Activated CD4-positive, CD25-positive, alpha-beta regulatory T cell treated with anti-CD3 and anti-CD28 coated beads, Interleukin-2, amount 50 U/mL, for 72 hours (primary cell): ENCODE measurements around the gene GATAD2B.
"Not testable (repeated sequence)": the region's sequence is repeated elsewhere in the genome, so short reads cannot be mapped to it uniquely, and the experiment has no call there.

Experiments used
- DNase-seq: peaks from one replicate; pipeline ENCODE4 v3.0.0; 2021

Gene GATAD2B

DNA sequence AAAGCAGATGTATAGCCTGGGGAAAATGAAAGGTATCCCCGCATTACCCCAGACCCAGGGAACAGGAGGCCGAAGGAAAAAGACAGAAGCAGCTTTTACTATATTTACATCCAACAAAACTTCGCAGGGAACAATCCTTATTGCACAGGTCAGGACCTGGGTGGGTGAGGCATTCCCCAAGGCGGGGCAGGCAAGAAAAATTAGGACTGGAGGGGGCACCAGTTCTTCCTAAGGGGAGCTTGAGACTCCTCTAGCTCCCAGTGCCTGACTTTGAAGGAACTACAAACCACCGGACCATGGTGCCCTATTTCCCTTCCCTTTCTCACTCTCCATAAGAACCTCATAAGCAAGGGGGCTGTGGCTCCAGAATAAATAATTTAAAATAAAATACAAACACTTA is 6.7 kb upstream of the GATAD2B start:
- no peak for DNase-seq

DNA sequence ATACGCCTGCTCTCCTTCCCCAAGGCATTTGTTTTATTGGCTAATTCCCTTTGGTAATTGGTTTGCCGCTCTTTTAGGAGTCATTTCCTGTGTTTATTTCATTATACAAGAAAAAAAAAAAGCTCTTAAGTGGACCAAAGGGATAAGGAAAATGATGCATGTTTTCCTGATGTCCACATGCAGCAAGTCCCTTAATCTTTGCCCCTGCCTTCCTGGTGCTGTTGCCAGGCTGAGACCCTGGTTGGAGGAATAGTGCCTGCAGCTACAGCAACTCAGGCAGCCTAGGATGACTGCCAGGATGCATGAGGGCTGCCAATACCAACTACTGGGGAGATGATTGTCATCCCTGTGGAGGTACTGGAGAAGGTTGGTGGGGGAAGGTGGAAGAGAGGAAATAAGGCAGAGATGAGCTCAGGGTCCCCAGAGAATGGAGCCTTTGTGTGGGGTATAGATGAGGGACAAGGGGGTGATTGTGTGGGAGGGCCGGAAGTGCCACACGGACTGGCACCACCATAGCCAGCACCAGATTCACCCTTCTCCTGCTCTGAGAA is 6.1 kb upstream of the GATAD2B start:
- DNase-seq, result no peak

DNA sequence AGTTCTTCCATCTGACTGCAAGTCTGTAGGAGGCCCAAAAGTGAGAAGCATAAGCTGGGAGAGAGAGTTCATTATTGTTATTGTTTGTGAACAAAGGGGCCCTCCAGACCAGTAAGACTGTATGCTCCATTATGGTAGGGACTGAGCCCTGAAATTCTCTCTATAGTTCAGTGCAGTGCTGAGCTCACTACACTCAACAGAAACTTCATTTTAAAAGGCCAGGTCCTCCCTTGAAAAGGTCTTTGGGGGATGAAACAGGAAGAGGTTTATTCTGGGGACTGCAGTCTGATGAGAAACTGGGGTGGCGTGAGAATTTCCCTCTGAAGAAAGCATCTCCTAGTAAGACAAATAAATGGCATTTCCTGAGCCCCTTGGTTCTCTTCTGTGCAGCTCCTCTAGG is 5.5 kb upstream of the GATAD2B start:
- no peak for DNase-seq

DNA sequence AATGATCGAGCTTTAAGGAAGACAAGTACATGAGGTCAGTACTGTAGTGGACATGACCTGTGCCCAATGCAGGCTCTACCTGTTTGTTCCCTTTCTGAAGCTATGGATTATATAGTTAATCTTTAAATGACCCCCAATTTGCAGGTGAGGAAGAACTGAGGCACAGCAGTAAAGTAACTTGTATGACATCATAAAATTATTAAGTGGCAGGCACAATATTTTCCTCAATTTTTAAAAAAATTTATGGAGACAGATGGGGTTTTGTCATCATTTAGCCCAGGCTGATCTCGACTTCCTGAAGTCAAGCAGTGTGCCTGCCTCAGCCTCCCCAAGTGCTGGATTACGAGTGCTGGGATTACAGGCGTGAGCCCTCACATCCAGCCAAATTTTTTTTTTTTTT is 3.6 kb upstream of the GATAD2B start:
- DNase-seq, result no peak

DNA sequence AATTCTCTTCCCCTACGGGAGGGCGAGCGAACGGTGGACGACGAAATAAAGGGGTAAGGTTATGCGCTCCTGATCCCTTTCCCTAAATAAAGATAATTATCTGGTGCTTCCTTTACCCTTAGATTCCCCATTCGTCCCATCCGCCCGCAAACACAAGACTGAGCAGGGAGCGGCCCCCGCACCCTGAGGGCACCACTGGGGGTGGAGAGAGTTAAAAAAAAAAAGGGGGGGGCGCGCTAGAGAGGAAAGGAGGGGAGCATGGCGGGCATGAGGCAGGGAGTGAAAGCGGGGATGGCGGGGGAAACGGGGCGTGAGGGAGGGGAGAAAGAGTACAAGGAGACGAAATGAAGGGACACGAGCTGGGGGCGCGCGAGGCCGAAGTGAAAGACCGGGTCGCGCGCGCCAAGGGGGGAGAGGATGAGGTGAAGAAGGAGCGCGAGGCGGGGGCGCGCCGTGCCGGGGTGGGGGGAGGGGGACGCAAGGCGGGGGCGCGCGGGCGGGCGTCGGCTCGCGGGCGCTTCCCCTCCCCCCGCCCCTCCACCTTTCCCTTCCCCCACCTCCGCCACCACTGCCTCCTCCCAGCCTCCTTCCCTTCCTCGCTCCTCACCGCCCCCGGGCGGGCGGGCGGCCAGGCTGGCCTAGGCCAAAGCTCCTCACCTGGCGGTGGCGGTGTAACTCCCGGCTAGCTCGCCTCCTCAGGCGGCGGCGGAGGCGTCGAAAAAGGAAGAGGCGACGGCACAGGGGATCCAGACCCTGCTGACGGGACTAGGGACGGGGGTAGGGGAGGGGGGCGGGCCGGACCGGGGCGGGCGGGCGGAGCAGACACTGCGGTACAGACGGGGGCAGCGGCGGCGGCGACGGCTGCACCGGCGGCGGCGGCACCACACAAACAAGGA is 448 bp downstream of the GATAD2B start:
- no peak for DNase-seq

DNA sequence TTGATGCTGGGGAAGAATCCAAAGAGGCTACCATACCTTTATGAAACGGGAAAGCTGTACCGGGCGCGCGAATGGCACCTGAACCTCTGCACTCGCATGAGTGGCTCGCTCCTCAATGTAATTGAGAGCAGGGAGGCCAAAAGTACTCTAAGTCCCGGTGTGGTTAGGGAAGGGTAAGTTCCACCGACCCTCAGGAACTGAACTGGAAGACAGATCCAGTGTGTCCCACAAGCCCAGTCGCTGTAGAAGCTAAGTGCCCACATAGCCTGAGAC is 1.0 kb downstream of the GATAD2B start:
- DNase-seq, result no peak

DNA sequence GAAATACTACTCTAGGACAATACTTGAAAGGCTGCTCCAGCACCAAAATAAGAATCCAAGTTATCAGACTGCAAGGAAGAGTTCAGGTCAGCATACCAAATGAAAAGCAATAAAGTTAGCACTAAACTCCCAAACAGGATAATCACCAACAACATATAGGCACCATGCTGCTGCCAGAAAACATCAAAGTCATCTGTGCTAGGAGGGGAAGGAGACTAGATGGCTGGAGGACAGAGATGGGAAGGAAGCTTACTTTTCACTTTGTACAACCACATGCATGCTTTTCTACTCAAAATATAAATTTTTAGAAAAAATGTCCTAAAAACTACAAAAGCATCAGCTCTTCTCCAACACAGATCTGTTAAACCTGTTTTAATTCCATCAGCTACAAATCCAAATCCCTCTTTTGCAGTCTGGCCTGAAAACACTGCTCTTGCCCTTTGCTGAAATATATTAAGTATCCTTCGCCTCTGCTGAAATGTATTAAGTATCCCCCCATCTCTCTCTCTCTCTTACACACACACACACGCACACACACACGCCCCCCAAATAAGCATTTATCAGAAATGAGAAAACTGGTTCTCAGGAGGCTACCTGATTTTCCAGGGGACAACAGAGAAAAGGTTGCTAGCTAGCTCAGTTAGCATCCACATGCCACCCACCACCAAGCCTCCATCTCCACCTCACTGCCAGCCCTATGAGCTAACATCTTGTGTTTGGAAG is 1.5 kb downstream of the GATAD2B start:
- DNase-seq, result no peak

DNA sequence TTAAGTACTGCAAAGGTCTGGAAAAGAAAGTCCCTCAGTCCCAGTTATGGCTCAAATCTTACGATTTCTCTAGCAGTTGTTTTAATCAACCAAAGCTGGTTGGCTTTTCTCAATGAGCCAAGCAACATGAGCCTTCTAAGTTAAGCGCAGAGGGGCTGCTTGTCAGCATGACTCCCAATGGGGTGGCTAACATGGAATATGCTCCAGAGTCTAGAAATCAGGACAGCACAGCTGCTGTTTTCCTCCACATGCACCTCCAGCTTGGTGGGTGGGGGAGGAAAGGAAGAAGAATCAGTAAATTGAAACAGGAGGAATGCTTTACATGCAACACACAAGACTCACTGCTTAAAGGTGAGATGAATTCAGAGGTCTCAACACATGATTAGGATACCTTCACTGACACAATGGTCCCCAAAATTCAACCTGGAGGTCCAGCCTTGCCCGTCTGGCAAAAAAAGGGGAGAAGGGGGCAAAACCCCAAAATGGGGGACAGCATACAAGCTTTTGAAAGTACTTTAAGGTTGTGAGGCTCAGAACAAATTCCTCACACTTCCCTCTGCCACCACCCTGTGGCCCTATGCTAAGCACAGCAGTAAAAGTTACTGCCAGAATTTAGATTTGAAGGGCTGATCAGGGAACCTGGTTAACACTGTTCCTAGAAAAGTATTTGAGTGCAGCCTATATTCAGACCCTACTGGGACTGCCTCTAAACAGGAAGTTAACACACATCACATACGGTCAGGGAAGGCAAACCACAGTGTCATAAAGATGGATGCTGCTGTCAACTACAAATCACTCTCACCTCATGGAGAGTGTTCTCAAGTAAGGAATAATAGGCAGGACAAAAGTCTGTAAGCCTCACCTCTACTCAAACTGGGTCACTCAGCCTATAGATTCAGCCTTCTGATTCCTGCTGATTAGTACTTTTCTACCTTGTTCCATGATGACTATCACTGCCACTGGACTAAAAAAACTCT is 2.6 kb downstream of the GATAD2B start:
- DNase-seq, result no peak

DNA sequence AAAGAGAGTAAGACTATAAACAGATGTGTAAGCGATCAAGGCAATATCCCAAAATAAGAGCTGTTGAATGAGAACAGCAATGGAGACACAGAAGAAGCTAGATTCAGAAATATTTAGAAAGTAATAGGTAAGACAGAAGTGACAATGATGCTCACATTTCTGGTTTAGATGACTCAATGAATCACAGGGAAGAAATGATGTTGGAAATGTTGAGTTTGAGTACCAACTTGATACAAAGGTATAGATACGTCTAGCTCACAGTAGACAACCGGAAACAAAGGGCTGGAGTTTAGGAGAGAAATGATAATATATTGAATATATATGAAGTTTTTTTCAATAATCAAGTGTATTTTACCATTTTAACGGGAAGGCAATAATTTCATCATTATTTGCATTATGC is 6.5 kb downstream of the GATAD2B start:
- no peak for DNase-seq

DNA sequence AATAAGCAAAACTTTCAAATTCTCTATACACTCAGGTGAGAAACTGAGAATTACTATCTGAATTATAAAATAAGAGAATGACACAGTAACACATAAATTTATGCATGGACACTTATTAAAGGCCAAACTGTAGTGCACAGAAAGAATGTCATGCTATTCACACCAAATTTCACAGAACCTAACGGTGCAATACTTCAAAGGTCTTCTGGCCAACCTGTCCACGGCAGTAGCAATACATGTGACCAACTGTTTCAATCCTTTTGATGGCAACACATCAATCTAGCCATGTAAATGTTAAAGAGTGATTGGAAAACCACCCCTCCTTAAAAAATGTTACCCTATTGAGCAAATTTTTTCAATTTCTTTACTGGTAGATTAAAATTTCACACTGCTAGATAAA is 10.4 kb downstream of the GATAD2B start:
- no peak for DNase-seq

DNA sequence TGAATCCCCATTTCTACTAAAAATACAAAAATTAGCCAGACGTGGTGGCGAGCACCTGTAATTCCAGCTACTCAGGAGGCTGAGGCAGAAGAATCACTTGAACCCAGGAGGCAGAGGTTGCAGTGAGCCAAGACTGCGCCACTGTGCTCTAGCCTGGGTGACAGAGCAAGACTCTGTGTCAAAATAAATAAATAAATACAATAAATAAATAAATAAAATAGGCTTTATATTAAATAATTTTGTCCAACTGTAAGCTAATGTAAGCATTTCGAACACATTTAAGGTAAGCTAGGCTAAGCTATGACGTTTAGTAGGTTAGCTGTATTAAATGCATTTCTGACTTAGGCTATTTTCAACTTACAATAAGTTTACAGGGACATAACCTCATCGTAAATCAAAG is 12.2 kb downstream of the GATAD2B start:
- DNase-seq, result not testable (repeated sequence)

DNA sequence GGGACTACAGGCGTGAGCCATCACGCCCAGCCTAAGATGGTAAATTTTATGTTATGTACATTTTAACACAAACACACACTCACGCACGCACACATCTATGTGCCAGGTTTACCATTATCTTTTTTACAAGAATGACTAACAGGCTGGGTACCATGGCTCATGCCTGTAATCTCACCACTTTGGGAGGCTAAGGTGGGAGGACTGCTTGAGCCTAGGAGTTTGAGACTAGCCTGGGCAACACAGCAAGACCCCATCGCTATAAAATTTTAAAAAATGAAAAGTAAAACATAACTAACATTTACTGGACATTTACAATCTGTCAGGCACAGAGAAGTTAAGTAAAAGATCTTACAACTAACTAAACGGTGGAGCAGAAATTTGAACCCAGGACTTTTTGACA is 14.7 kb downstream of the GATAD2B start:
- no peak for DNase-seq

DNA sequence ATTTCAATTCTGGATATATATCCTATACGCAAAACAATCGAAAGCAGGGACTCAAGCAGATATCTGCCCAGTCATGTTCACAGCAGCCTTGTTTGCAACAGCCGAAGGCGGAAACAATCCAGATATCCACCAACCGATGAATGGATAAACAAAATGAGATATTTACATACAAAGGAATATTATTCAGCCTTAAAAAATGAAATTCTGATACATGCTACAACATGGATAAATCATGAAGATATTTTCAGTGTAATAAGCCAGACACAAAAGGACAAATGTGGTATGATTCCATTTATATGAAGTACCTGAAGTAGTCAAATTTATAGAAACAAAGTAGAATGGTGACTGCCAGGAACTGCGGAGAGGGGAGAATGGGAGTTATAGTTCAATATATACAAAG is 15.6 kb downstream of the GATAD2B start:
- DNase-seq, result no peak

DNA sequence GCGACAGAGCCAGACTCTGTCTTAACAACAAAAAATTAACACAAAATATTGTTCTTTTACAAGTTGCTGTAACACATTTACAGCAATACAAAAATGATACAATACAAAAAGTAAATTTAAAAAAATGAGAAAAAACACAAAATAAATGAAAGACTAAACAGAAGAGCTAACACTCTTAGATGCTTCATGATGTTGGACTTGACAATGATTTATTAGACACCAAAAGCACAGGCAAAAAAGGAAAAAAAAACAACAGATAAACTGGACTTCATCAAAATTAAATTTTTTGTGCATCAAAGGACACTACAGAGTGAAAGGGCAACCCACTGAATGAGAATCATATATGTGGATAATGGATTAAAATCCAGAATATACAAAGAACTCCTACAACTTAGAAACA is 16.4 kb downstream of the GATAD2B start:
- no peak for DNase-seq

DNA sequence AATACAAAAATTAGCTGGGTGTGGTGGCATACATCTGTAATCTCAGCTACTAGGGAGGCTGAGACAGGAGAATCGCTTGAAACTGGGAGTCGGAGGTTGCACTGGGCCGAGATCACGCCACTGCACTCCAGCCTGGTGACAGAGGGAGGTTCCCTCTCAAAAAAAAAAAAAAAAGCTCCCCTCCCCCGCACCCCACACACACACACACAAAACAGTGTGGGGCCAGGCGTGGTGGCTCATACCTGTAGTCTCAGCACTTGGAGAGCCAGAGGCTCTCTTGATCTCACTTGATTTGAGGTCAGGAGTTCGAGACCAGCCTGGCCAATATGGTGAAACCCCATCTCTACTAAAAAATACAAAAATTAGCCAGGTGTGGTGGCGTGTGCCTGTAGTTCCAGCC is 16.9 kb downstream of the GATAD2B start:
- not testable (repeated sequence) for DNase-seq

DNA sequence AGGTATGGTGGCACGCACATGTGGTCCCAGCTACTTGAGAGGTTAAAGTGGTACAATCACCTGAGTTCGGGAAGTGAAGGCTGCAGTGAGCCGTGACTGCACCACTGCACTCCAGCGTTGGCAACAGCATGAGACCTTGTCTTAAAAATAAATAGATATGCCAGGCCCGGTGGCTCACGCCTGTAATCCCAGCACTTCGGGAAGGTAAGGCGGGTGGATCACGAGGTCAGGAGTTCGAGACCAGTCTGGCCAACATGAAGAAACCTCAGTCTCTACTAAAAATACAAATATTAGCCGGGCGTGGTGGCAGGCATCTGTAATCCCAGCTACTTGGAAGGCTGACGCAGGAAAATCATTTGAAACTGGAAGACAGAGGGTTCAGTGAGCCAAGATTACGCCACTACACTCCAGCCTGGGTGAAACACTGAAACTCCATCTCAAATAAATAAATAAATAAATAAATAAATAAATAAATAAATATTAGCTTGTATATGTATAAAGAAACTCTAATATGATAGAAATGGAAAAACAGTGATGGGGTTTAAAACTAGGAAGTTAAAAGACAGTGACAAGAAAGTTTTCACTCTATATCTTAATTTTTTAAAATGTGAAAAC is 18.8 kb downstream of the GATAD2B start:
- DNase-seq, result no peak

DNA sequence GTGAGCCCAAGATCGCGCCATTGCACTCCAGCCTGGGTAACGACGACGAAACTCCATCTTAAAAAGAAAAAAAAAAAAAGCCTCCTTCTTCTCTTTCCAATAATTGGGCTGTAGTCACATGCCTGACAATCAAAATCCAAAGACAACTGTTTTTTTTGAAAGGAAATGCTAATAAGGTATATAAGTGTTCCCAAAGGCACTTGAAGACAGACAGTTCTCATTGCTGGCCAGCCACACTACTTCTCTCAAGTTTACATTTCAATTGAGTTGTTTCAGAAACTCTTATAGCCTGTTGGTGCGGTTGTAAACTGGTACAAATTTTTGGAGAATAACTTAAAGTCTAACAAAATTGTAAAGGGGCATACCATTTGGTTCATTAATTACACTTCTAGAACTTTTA is 23.3 kb downstream of the GATAD2B start:
- DNase-seq, result no peak

DNA sequence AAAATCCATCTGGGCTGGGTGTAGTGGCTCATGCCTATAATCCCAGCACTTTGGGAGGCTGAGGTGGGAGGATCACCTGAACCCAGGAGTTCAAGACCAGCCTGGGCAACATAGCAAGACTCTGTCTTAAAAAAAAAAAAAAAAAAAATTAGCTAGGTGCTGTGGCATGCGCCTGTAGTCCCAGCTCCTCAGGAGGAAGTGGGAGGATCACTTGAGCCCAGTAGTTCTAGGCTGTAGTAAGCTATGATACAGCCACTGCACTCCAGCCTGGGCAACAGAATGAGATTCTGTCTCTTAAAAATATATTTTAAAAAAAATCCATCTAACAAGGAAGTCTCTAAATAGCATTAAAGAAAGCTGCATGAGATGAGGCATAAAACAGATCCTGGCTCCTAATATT is 26.9 kb downstream of the GATAD2B start:
- DNase-seq, result not testable (repeated sequence)

DNA sequence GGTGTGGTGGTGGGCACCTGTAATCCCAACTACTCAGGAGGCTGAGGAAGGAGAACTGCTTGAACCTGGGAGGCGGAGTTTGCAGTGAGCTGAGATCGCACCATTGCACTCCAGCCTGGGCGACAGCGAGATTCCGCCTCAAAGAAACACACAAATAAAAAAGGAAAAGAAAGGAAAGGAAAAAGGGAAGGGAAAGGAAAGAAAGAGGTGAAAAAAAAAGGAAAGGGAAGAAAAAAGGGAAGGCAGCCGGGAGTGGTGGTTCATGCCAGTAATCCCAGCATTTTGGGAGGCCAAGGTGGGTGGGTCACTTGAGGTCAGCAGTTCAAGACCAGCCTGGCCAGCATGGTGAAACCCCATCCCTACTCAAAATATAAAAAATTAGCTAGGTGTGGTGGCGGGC is 31.7 kb downstream of the GATAD2B start:
- not testable (repeated sequence) for DNase-seq

DNA sequence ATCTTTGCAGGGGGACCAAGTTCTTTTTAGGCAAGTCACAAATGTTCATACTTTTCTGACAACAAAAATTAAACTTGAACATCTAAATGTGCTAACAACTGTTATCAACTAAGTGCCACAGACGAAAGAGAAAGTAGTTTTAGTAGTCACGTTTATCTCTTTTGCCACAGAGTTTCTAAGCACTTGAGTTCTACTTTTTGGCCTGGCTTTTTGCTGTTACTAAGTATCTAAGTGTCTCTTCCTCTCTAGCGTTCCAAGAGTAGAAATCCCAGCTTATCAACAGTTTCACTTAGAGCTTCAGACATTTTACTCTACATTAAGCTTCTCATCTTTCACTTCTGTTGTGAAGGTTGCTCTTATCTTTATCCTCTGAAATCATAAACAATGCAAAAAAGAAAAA is 34.2 kb downstream of the GATAD2B start:
- DNase-seq, result no peak

DNA sequence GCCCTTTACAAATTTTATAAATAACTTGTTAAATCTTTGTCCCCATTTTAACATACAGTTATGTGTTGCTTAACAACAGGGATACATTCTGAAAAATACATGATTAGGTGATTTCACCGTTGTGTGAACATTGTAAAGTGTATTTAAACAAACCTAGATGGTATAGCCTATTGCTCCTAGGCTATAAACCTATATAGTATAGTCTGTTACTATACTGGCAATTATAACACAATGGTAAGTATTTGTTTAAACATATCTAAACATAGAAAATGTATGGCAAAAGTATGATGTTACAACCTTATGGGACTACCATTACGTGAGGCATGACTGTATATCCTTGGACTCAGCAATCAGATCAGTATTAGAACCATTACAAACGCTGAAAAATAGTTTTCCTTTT is 36.6 kb downstream of the GATAD2B start:
- no peak for DNase-seq

DNA sequence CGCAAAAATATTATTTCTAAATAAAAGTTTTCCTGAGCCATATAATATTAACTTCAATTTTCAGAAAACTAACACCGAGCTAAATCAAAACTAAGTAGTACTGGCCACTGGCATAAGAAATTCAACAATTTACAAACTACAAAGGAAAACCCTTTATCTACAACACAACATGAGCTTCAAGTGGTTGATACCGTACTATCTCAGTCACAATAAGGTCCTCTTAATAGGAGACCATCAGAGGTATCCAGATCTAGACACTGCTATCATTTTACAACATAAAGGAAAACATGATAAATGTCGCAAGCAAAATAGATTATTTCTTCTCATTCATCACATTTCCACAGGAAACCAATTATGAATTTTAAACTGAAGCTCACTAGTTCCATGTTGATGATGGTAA is 39.5 kb downstream of the GATAD2B start:
- DNase-seq, result no peak
